ENCODE results near the gene RDH14.

Gene RDH14

GRCh38 chr2:18599509-18600254, 39.2 kb upstream of the RDH14 start:
- H3K9me3 ChIP-seq (ENCODE audit: low read depth, low read length), result no peaks in the 10 kb centered on the region
- H3K4me3 ChIP-seq, result no peak overlapping the region
- H3K9ac ChIP-seq (ENCODE audit: insufficient read length), result no peak overlapping the region
- no peak for TF ChIP-seq FOXP2 (optimal IDR thresholded peaks at IDR 0.05; ENCODE audit: control extremely low read depth, extremely low read length, insufficient read depth)
- no peak for TF ChIP-seq POLR2AphosphoS5 (IDR thresholded peaks at IDR 0.05; ENCODE audit: borderline replicate concordance, low read depth, low read length)
- no peak for TF ChIP-seq EZH2 (IDR thresholded peaks at IDR 0.05)
- no peak overlapping the region for H3K27ac ChIP-seq
- DNase-seq (ENCODE audit: low read depth, low spot score), result no peak
- H3K36me3 ChIP-seq (ENCODE audit: insufficient read depth, low read length), result no peaks in the 10 kb centered on the region

GRCh38 chr2:18598848-18599484, 38.5 kb upstream of the RDH14 start:
- Histone ChIP-seq H3K9me3 (ENCODE audit: low read depth, low read length) (no peaks in the 10 kb centered on the region), H3K27ac (no peak overlapping the region), H3K36me3 (ENCODE audit: insufficient read depth, low read length) (no peaks in the 10 kb centered on the region), H3K4me3 (no peak overlapping the region), H3K9ac (ENCODE audit: insufficient read length) (no peak overlapping the region)
- TF ChIP-seq EZH2 (IDR thresholded peaks at IDR 0.05) (no peak), POLR2AphosphoS5 (IDR thresholded peaks at IDR 0.05; ENCODE audit: borderline replicate concordance, low read depth, low read length) (no peak), FOXP2 (optimal IDR thresholded peaks at IDR 0.05; ENCODE audit: control extremely low read depth, extremely low read length, insufficient read depth) (no peak)
- no peak for DNase-seq (ENCODE audit: low read depth, low spot score)

GRCh38 chr2:18597618-18598017, 37.2 kb upstream of the RDH14 start:
- TF ChIP-seq EZH2 (IDR thresholded peaks at IDR 0.05) (no peak), FOXP2 (optimal IDR thresholded peaks at IDR 0.05; ENCODE audit: control extremely low read depth, extremely low read length, insufficient read depth) (no peak), POLR2AphosphoS5 (IDR thresholded peaks at IDR 0.05; ENCODE audit: borderline replicate concordance, low read depth, low read length) (no peak)
- H3K36me3 ChIP-seq (ENCODE audit: insufficient read depth, low read length), result no peaks in the 10 kb centered on the region
- no peaks in the 10 kb centered on the region for H3K9me3 ChIP-seq (ENCODE audit: low read depth, low read length)
- H3K9ac ChIP-seq (ENCODE audit: insufficient read length), result no peak overlapping the region
- no peak overlapping the region for H3K4me3 ChIP-seq
- H3K27ac ChIP-seq, result no peak overlapping the region
- DNase-seq (ENCODE audit: low read depth, low spot score), result no peak

GRCh38 chr2:18596993-18597392, 36.5 kb upstream of the RDH14 start:
- Histone ChIP-seq H3K27ac (no peak overlapping the region), H3K4me3 (no peak overlapping the region), H3K36me3 (ENCODE audit: insufficient read depth, low read length) (no peaks in the 10 kb centered on the region), H3K9me3 (ENCODE audit: low read depth, low read length) (no peaks in the 10 kb centered on the region), H3K9ac (ENCODE audit: insufficient read length) (no peak overlapping the region)
- DNase-seq (ENCODE audit: low read depth, low spot score), result no peak
- TF ChIP-seq POLR2AphosphoS5 (IDR thresholded peaks at IDR 0.05; ENCODE audit: borderline replicate concordance, low read depth, low read length), result no peak
- no peak for TF ChIP-seq EZH2 (IDR thresholded peaks at IDR 0.05)
- TF ChIP-seq FOXP2 (optimal IDR thresholded peaks at IDR 0.05; ENCODE audit: control extremely low read depth, extremely low read length, insufficient read depth), result no peak

- TF ChIP-seq POLR2AphosphoS5 (IDR thresholded peaks at IDR 0.05; ENCODE audit: borderline replicate concordance, low read depth, low read length) (no peak), FOXP2 (optimal IDR thresholded peaks at IDR 0.05; ENCODE audit: control extremely low read depth, extremely low read length, insufficient read depth) (no peak), EZH2 (IDR thresholded peaks at IDR 0.05) (no peak)
- H3K9ac ChIP-seq (ENCODE audit: insufficient read length), result no peak overlapping the region
- no peak overlapping the region for H3K4me3 ChIP-seq
- H3K9me3 ChIP-seq (ENCODE audit: low read depth, low read length), result no peaks in the 10 kb centered on the region
- H3K27ac ChIP-seq, result no peak overlapping the region
- H3K36me3 ChIP-seq (ENCODE audit: insufficient read depth, low read length), result no peaks in the 10 kb centered on the region
- DNase-seq (ENCODE audit: low read depth, low spot score), result no peak
Measured at GRCh38 chr2:18593496-18593895, 33.0 kb upstream of the RDH14 start.

GRCh38 chr2:18592372-18592771, 31.9 kb upstream of the RDH14 start:
- no peak for DNase-seq (ENCODE audit: low read depth, low spot score)
- TF ChIP-seq EZH2 (IDR thresholded peaks at IDR 0.05), result no peak
- no peak for TF ChIP-seq POLR2AphosphoS5 (IDR thresholded peaks at IDR 0.05; ENCODE audit: borderline replicate concordance, low read depth, low read length)
- TF ChIP-seq FOXP2 (optimal IDR thresholded peaks at IDR 0.05; ENCODE audit: control extremely low read depth, extremely low read length, insufficient read depth), result no peak
- Histone ChIP-seq H3K4me3 (no peak overlapping the region), H3K9ac (ENCODE audit: insufficient read length) (no peak overlapping the region), H3K9me3 (ENCODE audit: low read depth, low read length) (no peaks in the 10 kb centered on the region), H3K27ac (no peak overlapping the region), H3K36me3 (ENCODE audit: insufficient read depth, low read length) (no peaks in the 10 kb centered on the region)

- Histone ChIP-seq H3K9ac (ENCODE audit: insufficient read length) (no peak within 1 kb of the TSS), H3K27ac (no peak within 1 kb of the TSS), H3K36me3 (ENCODE audit: insufficient read depth, low read length) (no peaks in the 10 kb centered on the region), H3K9me3 (ENCODE audit: low read depth, low read length) (no peaks in the 10 kb centered on the region), H3K4me3 (no peak within 1 kb of the TSS)
- no peak for DNase-seq (ENCODE audit: low read depth, low spot score)
- TF ChIP-seq FOXP2 (optimal IDR thresholded peaks at IDR 0.05; ENCODE audit: control extremely low read depth, extremely low read length, insufficient read depth) (no peak), EZH2 (IDR thresholded peaks at IDR 0.05) (no peak), POLR2AphosphoS5 (IDR thresholded peaks at IDR 0.05; ENCODE audit: borderline replicate concordance, low read depth, low read length) (no peak)
Measured at GRCh38 chr2:18589354-18589753, 28.9 kb upstream of the RDH14 start, which contains the start of gene NT5C1B. Gene NT5C1B (minus strand): TSS chr2:18589569. CDS start chr2:18589468, 101 bp downstream.

- H3K4me3 ChIP-seq, result no peak overlapping the region
- no peaks in the 10 kb centered on the region for H3K36me3 ChIP-seq (ENCODE audit: insufficient read depth, low read length)
- no peaks in the 10 kb centered on the region for H3K9me3 ChIP-seq (ENCODE audit: low read depth, low read length)
- no peak for TF ChIP-seq FOXP2 (optimal IDR thresholded peaks at IDR 0.05; ENCODE audit: control extremely low read depth, extremely low read length, insufficient read depth)
- TF ChIP-seq POLR2AphosphoS5 (IDR thresholded peaks at IDR 0.05; ENCODE audit: borderline replicate concordance, low read depth, low read length), result no peak
- no peak for TF ChIP-seq EZH2 (IDR thresholded peaks at IDR 0.05)
- no peak for DNase-seq (ENCODE audit: low read depth, low spot score)
- no peak overlapping the region for H3K27ac ChIP-seq
- H3K9ac ChIP-seq (ENCODE audit: insufficient read length), result no peak overlapping the region
Measured at GRCh38 chr2:18588802-18589201, 28.3 kb upstream of the RDH14 start.
